GM23248 (cell line): ENCODE results near the gene MPC1L. TPM values are rescaled to one million over a fixed set of nuclear protein-coding genes. Genes with fewer than 3 reads are reported as not detected.

ENCODE experiments used
- DNase-seq: peaks from one replicate; pipeline ENCODE4 v3.0.0-alpha.2; 2015
- H2AFZ ChIP-seq: fragments of 200-600 bp; sonication (generic); 2 replicates; pipeline ENCODE4 v1.6.1; 2016; ENCODE audit warnings: antibody characterized with exemption
- H3F3A ChIP-seq: fragments of 200-600 bp; sonication (generic); 2 replicates; pipeline ENCODE4 v1.6.1; 2016; ENCODE audit warnings: mild to moderate bottlenecking, antibody characterized with exemption, mixed run types; ENCODE audit not compliant: insufficient read depth
- H3K27ac ChIP-seq: fragments of 200-600 bp; sonication (generic); 2 replicates; pipeline ENCODE4 v1.5.1; 2016; ENCODE audit warnings: mild to moderate bottlenecking
- H3K27me3 ChIP-seq: fragments of 200-600 bp; sonication (generic); replicated peaks from 2 replicates; pipeline ENCODE4 v1.6.1; 2016; ENCODE audit warnings: mild to moderate bottlenecking; ENCODE audit not compliant: insufficient read depth
- H3K36me3 ChIP-seq: fragments of 200-600 bp; sonication (generic); 2 replicates; pipeline ENCODE4 v1.6.1; 2016; ENCODE audit warnings: low read depth, mild to moderate bottlenecking
- H3K4me1 ChIP-seq: fragments of 200-600 bp; sonication (generic); 2 replicates; pipeline ENCODE4 v1.6.1; 2016; ENCODE audit warnings: mild to moderate bottlenecking; ENCODE audit not compliant: insufficient read depth
- H3K4me2 ChIP-seq: fragments of 200-600 bp; sonication (generic); one replicate; pipeline ENCODE4 v1.6.1; 2016; ENCODE audit warnings: mild to moderate bottlenecking; ENCODE audit not compliant: unreplicated experiment
- H3K4me3 ChIP-seq: fragments of 200-600 bp; sonication (generic); 2 replicates; pipeline ENCODE4 v1.5.1; 2016; ENCODE audit warnings: mild to moderate bottlenecking
- H3K79me2 ChIP-seq: fragments of 200-600 bp; sonication (generic); 2 replicates; pipeline ENCODE4 v1.6.1; 2016; ENCODE audit warnings: mild to moderate bottlenecking; ENCODE audit not compliant: insufficient read depth
- H3K9ac ChIP-seq: fragments of 200-600 bp; sonication (generic); 2 replicates; pipeline ENCODE4 v1.6.1; 2016; ENCODE audit warnings: mild to moderate bottlenecking
- H3K9me2 ChIP-seq: fragments of 200-600 bp; sonication (generic); 2 replicates; pipeline ENCODE4 v1.6.1; 2016; ENCODE audit warnings: mixed run types, mild to moderate bottlenecking, moderate library complexity; ENCODE audit not compliant: insufficient read depth
- H3K9me3 ChIP-seq: fragments of 200-600 bp; sonication (generic); one replicate; pipeline ENCODE4 v1.6.1; 2017; ENCODE audit warnings: low read depth
- H4K20me1 ChIP-seq: fragments of 200-600 bp; sonication (generic); 2 replicates; pipeline ENCODE4 v1.6.0; 2016; ENCODE audit not compliant: insufficient read depth
- EZH2 ChIP-seq: fragments of 200-600 bp; sonication (generic); IDR thresholded peaks from 2 replicates; pipeline ENCODE4 v1.6.1; 2018; ENCODE audit warnings: antibody characterized with exemption, mild to moderate bottlenecking; ENCODE audit not compliant: insufficient read depth, poor library complexity, severe bottlenecking
- EZH2phosphoT487 ChIP-seq: fragments of 200-600 bp; sonication (generic); IDR thresholded peaks from 2 replicates; pipeline ENCODE4 v1.6.1; 2018; ENCODE audit warnings: antibody characterized with exemption, moderate library complexity, mild to moderate bottlenecking, low read depth; ENCODE audit not compliant: insufficient read depth
- WGBS, 2 experiments: methylation state at CpG; one replicate each; pipeline ENCODE4 v1.1.6; 2015 to 2017; ENCODE audit warnings: low lambda C conversion rate in 2 of 2, low coverage in 1 of 2; ENCODE audit errors: missing lambda C conversion rate in 2 of 2; 5-methylcytosine and 5-hydroxymethylcytosine counted together
- in situ Hi-C: fragments of 300-500 bp; cut with MboI; formaldehyde crosslinking; loops from 2 replicates; pipeline ENCODE4 v1.15.0; 2020
- polyA plus RNA-seq: library from polyadenylated mRNA; unstranded; fragments of >200 nt; fragmentation: Nextera tagmentation; extraction: Ambion mirVana; gene quantifications from 2 replicates; pipeline ENCODE4 v1.2.1, GENCODE V29; 2016
- total RNA-seq: library from RNA; depleted of rRNA; stranded (reverse); fragments of >200 nt; shearing (Covaris generic); gene quantifications from 2 replicates; pipeline ENCODE4 v1.2.3, GENCODE V29; 2014

The MPC1L gene
- total and polyA plus RNA-seq, 2 experiments from 2014 or later = not detected

DNA sequence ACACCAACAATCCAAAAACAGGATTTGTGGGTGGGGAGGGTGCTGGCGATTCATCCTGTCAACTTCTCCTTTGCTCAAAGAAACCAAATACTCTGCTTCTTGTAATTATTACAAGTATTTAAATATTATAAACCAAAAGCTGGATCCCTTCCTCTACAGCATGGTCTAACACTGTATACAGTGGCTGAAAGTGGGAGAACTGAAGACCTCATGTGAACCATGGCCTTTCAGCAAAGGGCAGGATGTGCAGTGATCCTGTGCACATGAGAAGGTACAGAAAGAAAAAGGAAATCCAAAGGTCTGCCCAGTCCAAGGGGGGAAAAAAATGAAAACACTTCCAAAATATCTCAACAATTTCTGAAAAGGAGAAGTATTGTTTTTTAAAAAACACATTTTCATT, 29.4 kb downstream of the MPC1L start:
- H4K20me1 ChIP-seq = no peaks in the 10 kb centered on the region
- no peak overlapping the region for H3K4me2 ChIP-seq
- in situ Hi-C loops = no loop called here
- no peaks in the 10 kb centered on the region for H3F3A ChIP-seq
- H3K9ac ChIP-seq = no peak overlapping the region
- no peaks in the 10 kb centered on the region for H3K79me2 ChIP-seq
- no peak overlapping the region for H3K4me3 ChIP-seq
- TF ChIP-seq EZH2 (no peak), EZH2phosphoT487 (no peak)
- 88 to 100% methylated on average over 1 of the region's 1 CpG for WGBS, 2 experiments
- H3K36me3 ChIP-seq = peaks cover 3% of the 10 kb centered on the region; the same call in 1 of the 2 replicates
- no peaks in the 10 kb centered on the region for H3K9me2 ChIP-seq
- no peak for DNase-seq
- no peaks in the 10 kb centered on the region for H3K27me3 ChIP-seq
- H2AFZ ChIP-seq = no peak overlapping the region
- no peak overlapping the region for H3K27ac ChIP-seq
- H3K4me1 ChIP-seq = no peaks in the 10 kb centered on the region
- H3K9me3 ChIP-seq = no peaks in the 10 kb centered on the region

- Histone ChIP-seq H3K4me1 (no peaks in the 10 kb centered on the region), H3K27me3 (no peaks in the 10 kb centered on the region), H3K9me2 (no peaks in the 10 kb centered on the region), H3K36me3 (peaks cover 3% of the 10 kb centered on the region; the same call in 1 of the 2 replicates), H3K27ac (no peak overlapping the region), H3K9me3 (no peaks in the 10 kb centered on the region), H3K79me2 (no peaks in the 10 kb centered on the region), H3K4me2 (no peak overlapping the region), H3K4me3 (no peak overlapping the region), H3F3A (no peaks in the 10 kb centered on the region), H4K20me1 (no peaks in the 10 kb centered on the region), H3K9ac (no peak overlapping the region), H2AFZ (no peak overlapping the region)
- TF ChIP-seq EZH2phosphoT487 = no peak
- TF ChIP-seq EZH2 = no peak
- WGBS, 2 experiments = 100% methylated on average over 2 of the region's 2 CpGs
- no peak for DNase-seq
- in situ Hi-C loops = no loop called here
These were observed 30.3 kb downstream of the MPC1L start for GRCh38 chrX:40653535-40653934.

- H3K9me2 ChIP-seq = no peaks in the 10 kb centered on the region
These were observed 37.2 kb downstream of the MPC1L start for GRCh38 chrX:40660381-40660780.

GRCh38 chrX:40661489-40661888, 38.3 kb downstream of the MPC1L start:
- no peaks in the 10 kb centered on the region for H4K20me1 ChIP-seq
- no peak overlapping the region for H3K4me2 ChIP-seq
- no peaks in the 10 kb centered on the region for H3F3A ChIP-seq
- peaks cover 6% of the 10 kb centered on the region; the same call in 1 of the 2 replicates for H3K4me1 ChIP-seq
- TF ChIP-seq EZH2 (no peak), EZH2phosphoT487 (no peak)
- no peak overlapping the region for H2AFZ ChIP-seq
- no peaks in the 10 kb centered on the region for H3K36me3 ChIP-seq
- no peak for DNase-seq
- H3K9me2 ChIP-seq = no peaks in the 10 kb centered on the region
- in situ Hi-C loops = no loop called here
- WGBS, 2 experiments = 95 to 100% methylated on average over 2 of the region's 2 CpGs
- no peaks in the 10 kb centered on the region for H3K27me3 ChIP-seq
- no peak overlapping the region for H3K9ac ChIP-seq
- H3K79me2 ChIP-seq = no peaks in the 10 kb centered on the region
- no peaks in the 10 kb centered on the region for H3K9me3 ChIP-seq
- no peak overlapping the region for H3K4me3 ChIP-seq
- H3K27ac ChIP-seq = no peak overlapping the region

More at GRCh38 chrX:40660381-40660780, 37.2 kb downstream of the MPC1L start:
- H3K27me3 ChIP-seq = no peaks in the 10 kb centered on the region
- no peaks in the 10 kb centered on the region for H4K20me1 ChIP-seq
- H3K9ac ChIP-seq = no peak overlapping the region
- 60 to 72% methylated on average over 4 to 5 of the region's 5 CpGs for WGBS, 2 experiments
- no peaks in the 10 kb centered on the region for H3K36me3 ChIP-seq
- no peak overlapping the region for H3K27ac ChIP-seq
- H3F3A ChIP-seq = no peaks in the 10 kb centered on the region
- peaks cover 6% of the 10 kb centered on the region; the same call in 1 of the 2 replicates for H3K4me1 ChIP-seq
- TF ChIP-seq EZH2phosphoT487 = no peak
- TF ChIP-seq EZH2 = no peak
- no peak for DNase-seq
- no peaks in the 10 kb centered on the region for H3K9me3 ChIP-seq
- no peak overlapping the region for H3K4me2 ChIP-seq
- H2AFZ ChIP-seq = no peak overlapping the region
- no peak overlapping the region for H3K4me3 ChIP-seq
- H3K79me2 ChIP-seq = no peaks in the 10 kb centered on the region
- in situ Hi-C loops = no loop called here
